ENCODE data around the gene TINAGL1.

DNA sequence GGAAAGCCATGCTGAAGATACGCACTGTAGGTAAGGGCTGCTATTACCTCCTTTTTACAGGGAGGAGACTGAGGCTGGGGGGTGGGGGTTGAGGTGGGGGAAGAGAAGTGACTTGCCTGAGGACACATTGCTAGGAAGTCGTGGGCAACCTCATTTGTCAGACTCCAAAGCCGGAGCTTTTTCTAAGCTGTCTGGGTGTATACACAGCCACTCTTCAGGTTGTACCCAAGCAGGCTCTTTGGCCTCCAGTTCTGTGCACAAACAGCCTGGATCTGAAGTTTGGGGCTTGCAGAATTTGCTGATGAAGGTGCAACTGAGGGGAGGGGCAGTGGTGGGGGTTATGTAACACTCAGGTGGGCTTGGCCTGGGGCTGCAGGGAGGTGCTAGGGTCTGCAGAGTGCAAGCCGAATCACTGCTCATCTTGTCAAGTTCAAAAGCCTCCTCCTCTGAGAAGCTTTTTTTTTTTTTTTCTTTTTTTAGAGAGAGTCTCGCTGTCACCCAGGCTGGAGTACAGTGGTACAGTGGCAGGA is 16.9 kb downstream of the TINAGL1 start:
- TF ChIP-seq JUND (IDR thresholded peaks at IDR 0.05) (no peak), POLR2AphosphoS5 (IDR thresholded peaks at IDR 0.05; ENCODE audit: low read depth, low read length) (no peak), SP1 (IDR thresholded peaks at IDR 0.05; ENCODE audit: low read depth) (no peak), POLR2A (IDR thresholded peaks at IDR 0.05; ENCODE audit: borderline replicate concordance, extremely low read depth, insufficient read depth, insufficient read length) (no peak), ZNF274 (IDR thresholded peaks at IDR 0.05; ENCODE audit: low read depth, low read length) (no peak), RAD21 (IDR thresholded peaks at IDR 0.05; ENCODE audit: low read depth) (no peak)
- TF ChIP-seq, protein P1, sequence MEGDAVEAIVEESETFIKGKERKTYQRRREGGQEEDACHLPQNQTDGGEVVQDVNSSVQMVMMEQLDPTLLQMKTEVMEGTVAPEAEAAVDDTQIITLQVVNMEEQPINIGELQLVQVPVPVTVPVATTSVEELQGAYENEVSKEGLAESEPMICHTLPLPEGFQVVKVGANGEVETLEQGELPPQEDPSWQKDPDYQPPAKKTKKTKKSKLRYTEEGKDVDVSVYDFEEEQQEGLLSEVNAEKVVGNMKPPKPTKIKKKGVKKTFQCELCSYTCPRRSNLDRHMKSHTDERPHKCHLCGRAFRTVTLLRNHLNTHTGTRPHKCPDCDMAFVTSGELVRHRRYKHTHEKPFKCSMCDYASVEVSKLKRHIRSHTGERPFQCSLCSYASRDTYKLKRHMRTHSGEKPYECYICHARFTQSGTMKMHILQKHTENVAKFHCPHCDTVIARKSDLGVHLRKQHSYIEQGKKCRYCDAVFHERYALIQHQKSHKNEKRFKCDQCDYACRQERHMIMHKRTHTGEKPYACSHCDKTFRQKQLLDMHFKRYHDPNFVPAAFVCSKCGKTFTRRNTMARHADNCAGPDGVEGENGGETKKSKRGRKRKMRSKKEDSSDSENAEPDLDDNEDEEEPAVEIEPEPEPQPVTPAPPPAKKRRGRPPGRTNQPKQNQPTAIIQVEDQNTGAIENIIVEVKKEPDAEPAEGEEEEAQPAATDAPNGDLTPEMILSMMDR (IDR thresholded peaks at IDR 0.05 in 2 of 3, conservative IDR thresholded peaks at IDR 0.05 in 1 of 3; ENCODE audit: borderline replicate concordance in 1 of 3, insufficient read depth in 1 of 3, low read depth in 2 of 3, low read length in 2 of 3) = no peak
